NCI-H2081 (cell line): Measurements from ENCODE around the gene CFAP251.

ENCODE experiments used
- DNase-seq, 2 experiments: peaks; one replicate each; lab custom pipeline; 2025; lab: John Stamatoyannopoulos, UW

The CFAP251 gene

DNA sequence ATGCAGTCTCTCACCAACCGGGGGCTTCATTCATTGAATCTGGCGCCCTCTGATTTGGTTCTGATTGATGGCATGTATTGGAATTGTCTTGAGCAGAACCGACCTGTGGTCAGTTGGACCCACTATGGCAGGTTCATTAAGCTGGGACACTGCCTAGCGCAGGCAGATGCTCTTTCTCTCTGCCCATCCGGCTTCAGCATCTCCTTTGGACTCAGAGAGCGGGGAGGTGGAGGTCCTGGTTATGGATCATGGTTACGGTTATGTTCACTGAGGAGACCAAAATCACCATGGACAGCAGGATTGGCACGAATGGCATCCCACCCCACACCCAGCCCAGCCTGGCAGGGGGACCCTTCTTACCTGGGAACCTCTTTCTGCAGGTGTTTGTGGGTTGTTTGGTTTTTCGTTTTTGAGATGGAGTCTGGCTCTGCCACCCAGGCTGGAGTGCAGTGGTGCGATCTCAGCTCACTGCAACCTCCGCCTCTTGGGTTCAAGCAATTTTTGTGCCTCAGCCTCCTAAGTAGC lies 86.9 kb downstream of the CFAP251 start:
- no peak for DNase-seq

DNA sequence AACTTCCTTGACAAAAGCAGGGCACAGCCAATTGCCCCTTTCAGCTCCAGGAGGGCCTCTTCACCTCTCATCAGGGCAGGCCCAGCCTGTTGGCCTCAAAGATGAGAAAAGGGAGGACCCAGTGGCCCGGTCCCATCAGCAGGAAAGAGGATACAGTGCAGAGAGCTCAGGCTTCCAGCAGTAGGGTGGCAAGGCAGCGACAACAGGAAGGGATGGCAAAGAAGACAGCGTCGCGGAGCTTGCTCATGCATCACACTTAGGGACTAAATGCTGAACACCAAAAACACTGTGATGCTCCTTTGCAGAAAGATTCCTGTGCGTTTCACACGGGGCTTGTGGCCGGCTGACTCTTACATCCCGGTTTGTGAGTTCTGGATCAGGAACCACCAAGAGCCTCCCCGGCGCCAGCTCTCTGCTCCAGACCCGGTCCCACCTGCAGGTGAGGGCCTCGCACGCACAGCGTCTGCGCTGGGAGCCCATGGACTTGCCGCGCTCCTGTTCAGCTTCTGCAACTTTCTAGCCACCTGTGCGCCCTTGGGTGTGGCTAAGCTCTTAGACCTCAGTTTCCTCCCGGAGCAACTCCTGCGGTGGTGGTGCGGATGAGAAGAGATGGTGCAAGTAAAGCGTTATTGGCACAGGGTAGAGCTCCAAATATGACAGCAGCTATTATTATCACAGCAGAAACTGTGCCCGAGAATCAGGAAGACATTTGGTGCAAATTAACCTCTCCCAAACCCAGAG lies 88.0 kb downstream of the CFAP251 start:
- DNase-seq, result no peak

DNA sequence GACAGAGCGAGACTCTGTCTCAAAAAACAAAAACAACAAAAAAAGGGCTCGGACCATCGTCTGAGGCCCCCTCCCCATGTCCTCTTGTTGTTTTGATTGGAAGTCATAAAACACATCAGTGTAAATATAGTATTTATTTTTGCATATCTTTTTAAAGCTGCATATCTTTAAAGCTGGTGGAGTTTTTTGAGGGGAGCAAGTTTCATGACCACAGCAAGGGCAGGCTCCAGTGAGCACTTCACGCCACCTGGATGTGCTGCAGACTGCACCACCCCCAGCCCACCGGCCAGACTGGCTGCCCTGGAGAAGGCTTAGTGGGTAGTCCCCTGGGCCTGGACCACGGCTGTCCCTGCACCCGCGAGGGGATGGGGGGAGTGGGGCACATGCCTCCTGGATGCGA lies 91.3 kb downstream of the CFAP251 start:
- DNase-seq, result no peak

DNA sequence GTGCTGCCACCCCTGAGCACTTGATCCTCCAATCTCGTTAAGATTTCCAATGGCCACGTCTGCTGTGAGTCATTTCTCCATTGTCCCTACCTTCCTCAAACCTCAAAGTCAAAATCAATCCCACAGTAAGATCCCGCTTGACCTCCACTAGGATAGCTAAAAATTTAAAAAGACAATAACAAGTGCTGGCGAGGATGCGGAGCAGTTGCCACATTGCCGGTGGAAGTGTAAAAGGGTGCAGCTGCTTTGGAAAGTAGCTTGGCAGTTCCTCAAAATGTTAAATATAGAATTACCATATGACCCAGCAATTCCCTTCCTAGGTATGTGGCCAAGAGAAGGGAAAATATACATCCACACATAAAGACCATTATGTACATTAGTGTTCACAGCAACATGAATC lies 93.8 kb downstream of the CFAP251 start:
- no peak for DNase-seq

DNA sequence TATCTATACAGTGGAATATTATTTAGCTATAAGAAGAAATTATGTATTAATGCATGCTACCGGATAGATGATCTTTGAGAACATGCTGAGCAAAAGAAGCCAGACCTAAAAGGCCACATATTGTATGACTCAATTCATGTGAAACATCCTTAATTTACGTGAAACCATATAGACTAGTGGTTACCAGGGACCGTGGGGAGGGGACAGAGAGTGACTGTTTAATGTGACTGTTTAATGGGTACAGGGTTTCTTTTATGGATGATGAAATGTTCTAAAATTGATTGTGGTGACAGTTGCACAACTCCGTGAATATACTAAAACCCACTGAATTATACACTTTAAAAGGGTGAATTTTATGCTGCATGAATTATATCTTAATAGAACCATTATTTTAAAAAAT lies 94.7 kb downstream of the CFAP251 start:
- no peak for DNase-seq

DNA sequence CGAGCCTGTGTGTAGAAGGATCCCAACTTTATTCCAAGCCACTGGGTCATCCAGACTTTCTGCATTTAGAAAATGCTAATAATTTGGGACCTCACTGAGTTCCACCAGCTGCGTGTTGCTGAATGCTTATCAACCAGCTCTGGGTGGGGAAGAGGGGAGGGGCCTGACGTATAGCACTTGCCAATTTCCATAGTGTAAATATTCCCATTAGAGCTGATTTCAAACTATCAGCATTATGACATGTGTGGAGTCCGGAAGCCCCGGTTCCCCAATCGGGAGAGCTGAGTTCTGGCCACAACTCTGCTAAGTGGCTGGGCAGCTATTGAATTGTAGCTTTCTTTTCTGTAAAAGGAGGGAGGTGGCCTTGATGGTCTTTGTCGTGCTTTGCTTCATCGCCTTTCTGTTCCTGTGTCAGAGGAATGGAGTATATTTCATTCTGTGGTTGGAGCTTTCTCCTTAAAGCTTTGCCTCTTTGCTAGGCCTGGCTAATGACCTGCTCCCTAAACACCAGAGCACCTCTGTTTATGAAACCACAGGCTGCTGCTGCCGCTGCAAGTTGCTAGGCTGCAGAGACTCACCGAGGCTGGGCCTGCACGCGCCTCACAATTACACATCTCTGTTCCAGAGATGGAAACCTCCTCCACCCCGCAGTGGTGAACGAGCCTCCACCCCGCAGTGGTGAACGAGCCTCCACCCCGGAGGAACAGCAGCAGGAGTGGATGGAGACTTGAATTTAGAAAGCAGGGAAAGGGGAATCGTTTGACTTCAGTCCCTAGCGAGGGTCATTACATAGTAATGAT lies 95.6 kb downstream of the CFAP251 start:
- no peak for DNase-seq

DNA sequence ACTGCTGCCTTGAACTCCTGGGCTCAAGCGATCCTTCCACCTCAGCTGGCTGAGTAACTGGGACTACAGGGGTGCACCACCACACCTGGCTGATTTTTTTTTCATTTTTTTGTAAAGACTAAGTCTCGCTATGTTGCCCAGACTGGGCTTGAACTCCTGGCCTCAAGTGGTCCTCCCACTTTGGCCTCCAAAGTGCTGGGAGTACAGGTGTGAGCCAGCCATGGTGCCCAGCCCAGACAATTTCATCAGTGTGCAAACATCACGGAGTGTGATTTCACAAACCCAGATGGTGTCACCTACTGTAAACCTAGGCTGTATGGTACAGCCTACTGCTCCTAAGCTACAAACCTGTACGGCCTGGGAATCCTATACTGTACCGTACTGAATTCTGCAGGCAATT lies 96.4 kb downstream of the CFAP251 start:
- no peak for DNase-seq

DNA sequence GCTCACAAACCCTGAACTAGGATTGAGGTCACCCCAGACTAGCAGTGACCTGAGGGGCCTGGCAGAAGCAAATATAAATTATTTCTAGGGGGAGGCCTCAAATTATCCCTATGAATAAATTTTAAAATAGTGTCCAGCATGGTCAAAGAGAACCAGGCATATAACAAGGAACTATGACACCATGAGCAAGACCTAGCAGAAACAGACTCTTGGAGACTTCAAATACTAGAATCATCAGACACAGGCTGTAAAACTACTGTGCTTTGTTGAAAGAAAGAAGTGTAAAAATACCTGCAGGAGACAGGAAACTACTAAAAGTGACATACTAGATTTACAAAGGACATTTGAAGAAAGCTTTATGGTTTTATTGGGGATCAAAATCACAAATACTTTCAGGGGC lies 100.1 kb downstream of the CFAP251 start:
- DNase-seq, result no peak

DNA sequence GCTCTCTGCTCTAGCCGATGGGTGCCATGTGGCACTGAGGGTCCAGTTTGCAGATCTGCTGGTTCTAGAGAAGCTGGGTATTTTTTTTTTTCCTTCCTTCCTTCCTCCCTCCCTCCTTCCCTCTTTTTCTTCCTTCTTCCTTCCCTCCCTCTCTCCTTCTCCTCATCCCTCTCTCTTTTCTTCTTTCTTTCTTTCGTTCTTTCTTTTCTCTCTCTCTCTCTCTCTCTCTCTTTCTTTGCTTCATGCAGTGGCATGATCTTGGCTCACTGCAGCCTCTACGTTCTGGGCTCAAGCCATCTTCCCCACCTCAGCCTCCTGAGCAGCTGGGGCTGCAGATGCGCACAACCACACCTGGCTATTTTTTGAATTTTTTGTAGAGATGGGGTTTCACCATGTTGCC lies 100.5 kb downstream of the CFAP251 start:
- DNase-seq, result no peak

DNA sequence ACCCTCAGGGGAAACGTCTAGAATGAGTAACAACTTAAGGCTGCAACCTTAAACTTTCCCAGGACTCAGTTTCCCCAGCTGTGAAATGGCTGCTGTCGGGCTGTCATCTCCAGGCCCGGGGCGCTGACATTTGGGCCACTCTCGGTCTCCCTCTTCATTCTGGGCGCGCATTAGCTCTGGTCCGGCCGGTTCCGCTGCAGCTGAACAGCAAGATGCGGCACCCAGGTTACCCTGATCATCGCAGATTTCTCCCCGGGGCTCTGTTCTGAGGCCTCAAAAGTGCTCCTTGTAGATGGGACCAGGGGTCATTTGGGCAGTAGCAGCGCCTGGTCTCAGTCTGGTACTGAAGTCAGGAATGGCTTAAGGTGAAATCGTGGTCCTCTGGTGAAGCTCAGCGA lies 102.4 kb downstream of the CFAP251 start:
- DNase-seq, result no peak

DNA sequence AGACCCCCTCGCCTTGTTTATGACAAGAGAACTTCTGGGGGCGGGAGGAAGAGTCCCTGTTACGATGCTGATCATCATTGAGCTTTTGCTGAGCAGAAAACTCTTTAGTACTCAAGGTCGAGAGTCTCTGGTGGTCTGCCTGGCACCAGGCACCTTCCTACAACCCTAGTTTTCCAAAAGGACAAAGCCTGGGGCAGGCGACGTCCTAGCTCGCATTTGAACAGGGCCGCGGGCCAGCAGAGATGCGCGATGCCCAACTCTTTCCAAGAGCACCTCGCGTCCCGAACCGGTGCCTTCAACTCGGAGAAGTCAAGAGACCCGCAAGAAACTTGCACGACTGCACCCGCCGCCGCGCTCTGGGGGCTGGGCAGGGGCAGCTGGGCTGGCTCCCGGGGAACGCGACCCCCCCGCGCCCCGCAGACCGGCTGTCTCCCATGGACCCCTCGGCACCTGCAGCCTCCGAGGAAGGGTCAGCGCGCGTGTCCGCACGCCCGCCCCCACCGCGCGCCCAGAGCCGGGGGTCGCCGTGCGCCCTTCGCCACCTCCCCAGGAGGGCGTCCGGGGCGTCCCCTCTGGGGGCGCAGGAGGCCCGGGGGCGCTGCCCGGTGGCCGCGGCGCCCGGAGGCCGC lies 102.9 kb downstream of the CFAP251 start:
- DNase-seq, result peak in 1 of 2 experiments; percentile 16

DNA sequence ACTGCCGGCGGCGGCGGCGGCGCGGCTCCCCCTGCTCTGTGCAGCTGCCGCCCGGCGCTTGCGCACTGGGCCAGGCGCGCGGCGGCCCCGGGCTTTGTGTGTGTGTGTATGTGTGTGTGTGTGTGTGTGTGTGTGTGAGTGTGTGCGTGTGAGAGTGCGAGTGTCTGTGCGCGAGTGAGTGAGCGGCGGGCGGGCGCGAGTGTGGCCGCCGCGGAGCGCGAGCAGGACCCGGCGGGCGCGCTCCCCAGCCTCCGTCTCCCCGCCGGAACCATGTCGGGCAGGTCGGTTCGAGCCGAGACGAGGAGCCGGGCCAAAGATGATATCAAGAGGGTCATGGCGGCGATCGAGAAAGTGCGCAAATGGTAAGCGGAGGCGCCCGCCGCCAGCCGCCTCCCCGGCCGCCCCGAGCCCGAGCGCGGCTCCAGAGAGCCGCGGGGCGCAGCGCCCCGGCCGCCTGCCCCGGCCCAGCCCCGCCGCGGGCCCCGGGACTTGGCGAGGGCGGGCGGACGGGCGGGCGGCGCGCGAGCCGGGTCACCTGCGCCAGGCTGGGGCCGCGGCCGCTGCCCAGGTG lies 103.5 kb downstream of the CFAP251 start, which contains the start of gene BCL7A:
TSS of gene BCL7A (plus strand) at position 63 of the 571 bp plus-strand sequence. CDS start at position 271, 208 bp downstream.
- DNase-seq, result peak; percentile 64 to 77

DNA sequence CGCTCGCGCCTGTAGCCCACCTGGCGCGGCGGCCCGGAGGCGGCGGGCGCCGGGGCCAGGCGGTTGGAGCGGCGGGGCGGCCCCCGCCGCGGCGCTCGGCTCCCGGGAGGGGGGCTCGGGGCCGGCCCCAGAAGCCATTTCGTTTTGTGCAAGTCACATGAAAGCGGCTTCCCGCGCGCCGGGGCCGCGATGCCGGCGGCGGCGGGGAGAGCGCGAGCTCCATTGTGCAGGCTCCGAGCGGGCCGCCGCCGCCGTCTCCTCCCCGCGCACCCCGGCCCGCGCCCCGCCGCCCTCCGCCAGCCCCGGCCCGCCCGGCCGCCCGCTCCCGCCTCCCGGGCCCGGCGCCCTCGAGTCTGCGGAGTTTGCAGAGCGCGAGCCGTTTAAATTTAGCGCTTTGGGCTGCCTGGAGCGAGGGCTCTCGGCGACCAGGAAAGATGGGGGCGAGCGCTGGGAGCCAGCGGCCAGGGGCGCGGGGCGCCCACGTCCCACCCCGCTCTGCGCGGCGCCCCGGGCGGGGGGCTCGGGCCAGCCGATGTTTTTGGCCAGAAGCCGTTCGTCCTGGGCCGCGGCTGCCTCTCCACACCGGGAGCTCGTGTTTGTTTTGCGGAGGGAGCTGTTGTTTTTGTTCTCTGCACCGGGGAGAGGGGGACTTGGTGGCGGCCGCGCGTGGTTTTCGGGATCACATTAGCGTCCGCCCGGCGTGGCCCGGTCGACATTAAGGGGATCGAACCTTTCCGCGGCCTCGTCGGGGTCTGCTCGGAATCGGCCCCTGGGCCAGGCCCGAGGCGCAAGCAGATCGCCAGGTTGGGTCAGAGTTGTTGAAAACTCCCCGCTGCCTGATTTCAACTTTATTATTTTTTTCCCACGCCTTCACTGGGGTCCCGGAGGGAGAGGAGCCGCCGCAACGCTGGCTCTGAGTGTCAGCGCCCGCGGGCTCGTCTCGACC lies 104.3 kb downstream of the CFAP251 start:
- peak; percentile 19 to 50 for DNase-seq

DNA sequence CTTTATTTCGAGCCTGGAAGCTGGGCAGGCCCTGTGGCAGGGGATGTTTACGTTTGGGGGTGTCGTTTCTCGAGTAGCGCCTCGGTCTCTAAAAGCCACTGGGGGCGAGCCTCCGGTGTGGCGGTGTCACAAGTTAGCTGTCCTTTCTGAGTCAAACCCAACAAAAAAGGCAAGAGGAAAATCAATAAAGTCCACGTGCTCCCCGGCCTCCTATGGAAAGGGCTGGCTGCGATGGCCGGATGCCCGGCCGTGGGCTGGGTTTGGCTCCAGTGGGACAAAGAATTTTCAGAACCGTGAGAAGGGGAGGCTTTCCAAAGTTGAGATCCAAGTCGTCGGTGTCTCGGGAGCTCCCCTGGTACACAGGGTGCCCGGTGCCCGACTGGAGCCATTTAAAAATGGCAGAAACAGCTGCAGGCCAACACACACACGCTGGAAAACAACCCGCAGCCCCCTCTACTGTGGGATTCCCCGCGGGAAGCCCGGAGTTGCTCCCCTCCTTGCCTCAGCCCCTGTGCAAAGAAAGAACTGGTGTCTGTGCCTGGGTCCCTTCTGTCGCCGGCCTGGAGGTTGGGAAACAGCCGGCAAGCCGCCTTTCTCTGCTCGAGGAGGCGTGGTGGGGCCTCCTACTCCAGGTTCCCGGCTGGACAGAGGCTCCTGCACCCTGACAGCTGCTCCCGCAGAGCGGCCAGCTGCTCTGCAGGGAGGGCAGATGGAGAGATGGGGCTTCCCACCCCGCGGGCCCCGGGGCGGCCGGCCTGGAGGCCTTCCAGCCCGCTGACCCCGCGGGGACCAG lies 105.1 kb downstream of the CFAP251 start:
- DNase-seq, result peak; percentile 44 to 61

DNA sequence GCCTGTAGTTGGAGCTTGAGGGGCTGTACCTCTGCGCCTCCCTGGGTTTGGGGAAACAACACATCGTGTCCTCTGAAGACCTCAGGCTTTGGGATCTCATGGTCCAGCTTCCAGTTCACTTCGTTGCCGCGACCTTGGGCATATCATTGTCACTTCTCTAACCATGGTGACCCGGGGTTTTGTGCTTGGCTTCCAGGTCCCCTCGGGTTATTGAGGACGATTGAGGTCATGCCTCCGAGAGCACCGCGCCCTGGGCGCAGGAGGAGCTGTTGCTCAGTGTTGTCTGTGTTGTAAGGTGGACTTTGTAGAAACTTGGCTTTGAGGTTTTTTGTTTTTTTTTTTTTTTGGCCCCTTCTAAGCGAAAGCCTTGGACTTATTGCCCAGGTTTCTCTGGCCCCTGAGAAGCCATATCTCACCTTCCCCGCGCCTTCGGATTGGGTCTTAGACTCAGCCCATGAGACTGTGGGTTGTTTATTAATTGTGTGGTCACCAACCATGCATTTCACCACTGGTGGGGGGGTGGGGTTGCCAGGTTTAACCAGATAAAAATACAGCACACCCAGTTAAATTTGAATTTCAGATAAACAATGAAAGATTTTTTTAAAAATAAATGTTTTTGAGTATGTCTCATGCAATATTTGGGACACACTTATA lies 105.9 kb downstream of the CFAP251 start:
- DNase-seq, result no peak

DNA sequence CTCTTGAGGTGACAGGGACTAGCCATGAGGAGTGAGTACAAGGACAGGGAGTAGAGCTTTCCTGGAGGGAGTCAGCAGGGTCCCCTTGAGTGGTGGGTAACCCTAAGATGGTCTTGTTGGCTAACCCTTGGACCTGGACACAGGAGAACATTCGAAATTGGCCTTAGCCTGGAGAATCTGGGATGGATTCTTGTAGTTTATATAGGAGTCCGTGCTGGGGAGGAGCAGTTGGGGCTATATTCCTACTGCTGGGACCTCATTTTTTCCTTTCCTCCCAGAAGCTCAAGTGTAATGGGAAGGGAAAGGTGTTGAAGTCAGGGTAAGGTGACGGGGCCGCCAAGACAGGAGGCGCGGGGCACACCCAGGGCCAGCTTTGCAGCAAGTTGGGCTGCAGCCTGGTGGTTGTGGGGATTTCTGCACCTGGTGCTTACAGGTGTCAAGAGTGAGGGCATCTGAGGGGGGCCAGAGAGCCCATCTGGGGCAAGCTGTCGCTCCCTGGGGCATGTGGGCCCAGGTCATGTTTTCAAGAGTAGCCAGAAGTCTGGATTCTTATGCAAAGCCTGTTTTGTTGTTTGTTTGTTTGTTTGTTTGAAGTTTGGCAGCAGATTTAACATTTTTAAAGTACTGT lies 108.4 kb downstream of the CFAP251 start:
- no peak for DNase-seq

DNA sequence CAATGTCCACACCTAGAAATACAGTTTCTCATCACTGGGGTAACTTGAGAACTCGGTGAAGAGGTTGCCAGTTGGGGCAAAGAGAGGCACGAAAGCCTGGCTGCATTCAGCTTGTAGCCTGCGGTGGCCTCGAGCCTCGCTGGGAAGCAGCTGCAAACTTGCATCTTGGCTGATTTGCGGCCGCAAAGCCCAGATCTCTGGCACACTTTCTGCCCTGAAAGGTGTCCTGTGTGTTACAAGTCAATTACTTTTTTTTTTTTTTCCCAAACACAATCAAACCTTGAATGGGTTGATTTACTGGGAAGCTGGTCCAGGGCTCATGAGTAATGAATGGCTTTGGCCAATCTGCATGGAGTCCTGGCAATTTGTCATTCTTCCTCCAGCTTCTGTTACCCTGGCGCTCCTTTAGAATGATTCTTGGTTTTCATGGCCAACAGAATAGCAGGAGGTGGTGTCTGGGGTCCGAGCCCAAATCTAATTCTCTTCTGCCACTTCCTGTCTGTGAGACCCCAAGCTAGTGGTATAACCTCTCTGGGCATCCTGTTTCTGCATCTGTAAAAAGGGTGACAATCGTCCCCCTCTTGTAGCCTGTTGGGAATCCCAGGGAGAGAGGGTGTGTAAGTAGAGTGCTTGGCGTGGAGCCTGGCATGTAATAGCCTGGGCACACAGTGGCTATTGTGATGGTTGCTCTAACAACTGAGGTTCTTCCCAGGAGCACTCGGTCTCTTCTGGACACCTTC lies 109.9 kb downstream of the CFAP251 start:
- peak; percentile 74 to 88 for DNase-seq

DNA sequence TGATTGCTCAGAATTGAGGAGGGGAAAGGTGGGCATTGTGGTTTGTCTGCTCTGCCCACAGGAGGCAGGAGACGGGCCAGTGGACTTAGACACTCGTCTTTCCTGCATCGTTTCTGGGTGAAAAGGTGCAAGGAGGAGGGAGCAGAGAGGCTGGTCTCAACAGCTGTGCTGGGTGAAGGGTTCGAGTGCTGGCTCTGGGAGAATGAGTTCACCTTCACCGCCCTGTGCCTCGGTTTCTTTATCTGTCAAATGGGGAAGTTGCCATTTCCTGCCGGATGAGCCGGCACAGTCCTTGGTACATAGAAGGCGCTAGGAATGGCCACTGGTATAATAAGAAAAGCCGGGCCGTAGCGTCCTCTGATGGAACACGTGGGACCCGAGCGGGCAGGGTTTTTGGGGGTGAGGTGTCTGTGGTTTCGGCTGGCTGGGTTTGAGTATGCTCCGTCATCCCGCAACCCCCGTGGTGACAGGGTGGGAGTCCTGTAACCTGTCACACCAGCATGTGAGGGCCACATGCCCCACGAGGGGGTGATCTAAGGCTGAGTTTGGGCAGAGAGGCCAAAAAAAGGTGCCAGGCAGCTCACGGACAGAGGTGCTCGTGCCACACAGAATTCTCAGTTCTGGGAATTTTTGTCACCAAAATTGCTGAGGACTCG lies 110.6 kb downstream of the CFAP251 start:
- no peak for DNase-seq
